ENCODE results near the gene COCH.
A peak's percentile ranks its signal among the peaks of the same experiment; 100 is the strongest.

COCH gene

GRCh38 chr14:30868736-30869135, 5.6 kb upstream of the COCH start:
- DNase-seq (ENCODE audit: low read depth) = no peak
- no peak overlapping the region for H3K4me3 ChIP-seq (ENCODE audit: low read depth, low read length)
- no peak for TF ChIP-seq MYC (IDR thresholded peaks at IDR 0.05; ENCODE audit: low read depth, low read length)
- no peak for TF ChIP-seq CTCF (IDR thresholded peaks at IDR 0.05; ENCODE audit: low read depth, low read length)
- no peak for TF ChIP-seq POLR2A (IDR thresholded peaks at IDR 0.05; ENCODE audit: extremely low read depth, insufficient read length)
- no peak for TF ChIP-seq MAX (IDR thresholded peaks at IDR 0.05; ENCODE audit: low read depth, low read length)

GRCh38 chr14:30869551-30870155, 4.7 kb upstream of the COCH start:
- no peak overlapping the region for H3K4me3 ChIP-seq (ENCODE audit: low read depth, low read length)
- no peak for TF ChIP-seq POLR2A (IDR thresholded peaks at IDR 0.05; ENCODE audit: extremely low read depth, insufficient read length)
- no peak for TF ChIP-seq MYC (IDR thresholded peaks at IDR 0.05; ENCODE audit: low read depth, low read length)
- no peak for TF ChIP-seq MAX (IDR thresholded peaks at IDR 0.05; ENCODE audit: low read depth, low read length)
- no peak for TF ChIP-seq CTCF (IDR thresholded peaks at IDR 0.05; ENCODE audit: low read depth, low read length)
- no peak for DNase-seq (ENCODE audit: low read depth)

GRCh38 chr14:30872602-30873001, 1.8 kb upstream of the COCH start:
- no peak for DNase-seq (ENCODE audit: low read depth)
- no peak overlapping the region for H3K4me3 ChIP-seq (ENCODE audit: low read depth, low read length)
- TF ChIP-seq MYC (IDR thresholded peaks at IDR 0.05; ENCODE audit: low read depth, low read length) (no peak), POLR2A (IDR thresholded peaks at IDR 0.05; ENCODE audit: extremely low read depth, insufficient read length) (no peak), CTCF (IDR thresholded peaks at IDR 0.05; ENCODE audit: low read depth, low read length) (no peak), MAX (IDR thresholded peaks at IDR 0.05; ENCODE audit: low read depth, low read length) (no peak)

GRCh38 chr14:30873308-30874119, 845 bp upstream of the COCH start:
- no peak for TF ChIP-seq MAX (IDR thresholded peaks at IDR 0.05; ENCODE audit: low read depth, low read length)
- no peak for TF ChIP-seq CTCF (IDR thresholded peaks at IDR 0.05; ENCODE audit: low read depth, low read length)
- no peak for TF ChIP-seq POLR2A (IDR thresholded peaks at IDR 0.05; ENCODE audit: extremely low read depth, insufficient read length)
- TF ChIP-seq MYC (IDR thresholded peaks at IDR 0.05; ENCODE audit: low read depth, low read length) = no peak
- H3K4me3 ChIP-seq (ENCODE audit: low read depth, low read length) = peak overlapping the region; percentile 34
- DNase-seq (ENCODE audit: low read depth) = no peak

GRCh38 chr14:30874999-30875787, 834 bp downstream of the COCH start:
- peak overlapping the region; percentile 78 for H3K4me3 ChIP-seq (ENCODE audit: low read depth, low read length)
- no peak for TF ChIP-seq MYC (IDR thresholded peaks at IDR 0.05; ENCODE audit: low read depth, low read length)
- TF ChIP-seq CTCF (IDR thresholded peaks at IDR 0.05; ENCODE audit: low read depth, low read length) = no peak
- TF ChIP-seq POLR2A (IDR thresholded peaks at IDR 0.05; ENCODE audit: extremely low read depth, insufficient read length) = no peak
- peak; percentile 42; the same call in 1 of the 2 replicates for TF ChIP-seq MAX (IDR thresholded peaks at IDR 0.05; ENCODE audit: low read depth, low read length)
- DNase-seq (ENCODE audit: low read depth) = peak; percentile 66

Measured in NB4 (cell line).